Activated CD8-positive, alpha-beta memory T cell treated with anti-CD3 and anti-CD28 coated beads, Interleukin-2, amount 50 U/mL, for 1 hour (primary cell): ENCODE measurements around the gene TNS3.

Experiments
- DNase-seq: peaks from one replicate; pipeline ENCODE4 v3.0.0-alpha.2; 2020; ENCODE audit errors: extremely low read depth

Gene TNS3

GRCh38 chr7:47506382-47507339 lies 75.2 kb downstream of the TNS3 start:
- DNase-seq: no peak

- DNase-seq: no peak
These were observed 76.5 kb downstream of the TNS3 start for GRCh38 chr7:47505312-47506007.

GRCh38 chr7:47504551-47505311 lies 77.2 kb downstream of the TNS3 start:
- no peak for DNase-seq

GRCh38 chr7:47503281-47503680 lies 78.6 kb downstream of the TNS3 start:
- DNase-seq: no peak

GRCh38 chr7:47502240-47502877 lies 79.6 kb downstream of the TNS3 start:
- DNase-seq: no peak

GRCh38 chr7:47501406-47501805 lies 80.5 kb downstream of the TNS3 start:
- no peak for DNase-seq

- DNase-seq: no peak
These were observed 81.8 kb downstream of the TNS3 start for GRCh38 chr7:47500103-47500563.

- DNase-seq: no peak
These were observed 83.5 kb downstream of the TNS3 start for GRCh38 chr7:47498229-47499056.

- no peak for DNase-seq
These were observed 84.4 kb downstream of the TNS3 start for GRCh38 chr7:47497367-47498096.

- DNase-seq: no peak
These were observed 85.2 kb downstream of the TNS3 start for GRCh38 chr7:47496666-47497065.

- DNase-seq: no peak
These were observed 85.8 kb downstream of the TNS3 start for GRCh38 chr7:47496056-47496665.

GRCh38 chr7:47493976-47494911 lies 87.7 kb downstream of the TNS3 start:
- DNase-seq: no peak

GRCh38 chr7:47492716-47493325 lies 89.1 kb downstream of the TNS3 start:
- no peak for DNase-seq

- DNase-seq: no peak
These were observed 91.2 kb downstream of the TNS3 start for GRCh38 chr7:47490501-47491265.

GRCh38 chr7:47489624-47490023 lies 92.3 kb downstream of the TNS3 start:
- DNase-seq: no peak

GRCh38 chr7:47488969-47489342 lies 93.0 kb downstream of the TNS3 start:
- no peak for DNase-seq
